Cerebellar cortex (tissue), 1 donor: ENCODE data around the gene COL6A2.

ENCODE experiments used
- DNase-seq: peaks from one replicate; pipeline ENCODE4 v3.0.0-alpha.2; 2015; ENCODE audit warnings: low spot score

The COL6A2 gene

GRCh38 chr21:46144464-46145070 is 46.7 kb downstream of the COL6A2 start:
- no peak for DNase-seq

- no peak for DNase-seq
Measured at GRCh38 chr21:46145159-46145839, 47.4 kb downstream of the COL6A2 start.

- no peak for DNase-seq
Measured at GRCh38 chr21:46145840-46146691, 48.2 kb downstream of the COL6A2 start.

- no peak for DNase-seq
Measured at GRCh38 chr21:46146856-46147255, 48.9 kb downstream of the COL6A2 start.

GRCh38 chr21:46147429-46147828 is 49.5 kb downstream of the COL6A2 start:
- DNase-seq: peak; percentile 53

- no peak for DNase-seq
Measured at GRCh38 chr21:46148106-46148505, 50.2 kb downstream of the COL6A2 start.

GRCh38 chr21:46149205-46149901 is 51.4 kb downstream of the COL6A2 start:
- no peak for DNase-seq

- DNase-seq: no peak
Measured at GRCh38 chr21:46150073-46150472, 52.2 kb downstream of the COL6A2 start.

- no peak for DNase-seq
Measured at GRCh38 chr21:46150491-46151121, 52.7 kb downstream of the COL6A2 start.

- DNase-seq: no peak
Measured at GRCh38 chr21:46151261-46151988, 53.5 kb downstream of the COL6A2 start.

- DNase-seq: no peak
Measured at GRCh38 chr21:46151989-46152926, 54.3 kb downstream of the COL6A2 start.

- DNase-seq: no peak
Measured at GRCh38 chr21:46152927-46153246, 55.0 kb downstream of the COL6A2 start.

GRCh38 chr21:46153247-46154154 is 55.6 kb downstream of the COL6A2 start:
- peak; percentile 39 for DNase-seq

- no peak for DNase-seq
Measured at GRCh38 chr21:46154155-46154954, 56.4 kb downstream of the COL6A2 start.

- no peak for DNase-seq
Measured at GRCh38 chr21:46154955-46155513, 57.1 kb downstream of the COL6A2 start.

- DNase-seq: no peak
Measured at GRCh38 chr21:46155514-46156377, 57.8 kb downstream of the COL6A2 start, which contains the start of gene FTCD. TSS of gene FTCD (minus strand) at chr21:46155579. CDS start at chr21:46155523, 56 bp downstream.

- no peak for DNase-seq
Measured at GRCh38 chr21:46156378-46156645, 58.4 kb downstream of the COL6A2 start.
